ENCODE data around the gene CDK6.

DNA sequence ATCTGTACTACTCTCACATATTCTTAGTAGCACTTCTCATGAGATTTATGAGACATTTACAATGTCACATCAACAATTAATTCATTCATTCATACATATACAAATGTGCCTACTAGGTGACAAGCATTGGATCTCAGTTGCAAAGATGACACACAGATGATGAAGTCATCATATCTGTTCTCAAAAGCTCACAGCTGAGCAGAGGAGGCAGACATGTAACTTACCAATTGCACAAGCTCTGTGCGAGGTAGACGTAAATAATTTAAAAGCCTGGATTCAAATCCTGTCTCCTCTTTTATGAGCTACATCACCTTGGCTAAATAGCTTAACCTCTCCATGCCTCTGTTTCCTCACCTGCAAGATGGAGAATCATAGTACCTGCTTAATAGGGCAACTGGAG is 136.8 kb downstream of the CDK6 start:
- TF ChIP-seq, protein P1, sequence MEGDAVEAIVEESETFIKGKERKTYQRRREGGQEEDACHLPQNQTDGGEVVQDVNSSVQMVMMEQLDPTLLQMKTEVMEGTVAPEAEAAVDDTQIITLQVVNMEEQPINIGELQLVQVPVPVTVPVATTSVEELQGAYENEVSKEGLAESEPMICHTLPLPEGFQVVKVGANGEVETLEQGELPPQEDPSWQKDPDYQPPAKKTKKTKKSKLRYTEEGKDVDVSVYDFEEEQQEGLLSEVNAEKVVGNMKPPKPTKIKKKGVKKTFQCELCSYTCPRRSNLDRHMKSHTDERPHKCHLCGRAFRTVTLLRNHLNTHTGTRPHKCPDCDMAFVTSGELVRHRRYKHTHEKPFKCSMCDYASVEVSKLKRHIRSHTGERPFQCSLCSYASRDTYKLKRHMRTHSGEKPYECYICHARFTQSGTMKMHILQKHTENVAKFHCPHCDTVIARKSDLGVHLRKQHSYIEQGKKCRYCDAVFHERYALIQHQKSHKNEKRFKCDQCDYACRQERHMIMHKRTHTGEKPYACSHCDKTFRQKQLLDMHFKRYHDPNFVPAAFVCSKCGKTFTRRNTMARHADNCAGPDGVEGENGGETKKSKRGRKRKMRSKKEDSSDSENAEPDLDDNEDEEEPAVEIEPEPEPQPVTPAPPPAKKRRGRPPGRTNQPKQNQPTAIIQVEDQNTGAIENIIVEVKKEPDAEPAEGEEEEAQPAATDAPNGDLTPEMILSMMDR (IDR thresholded peaks at IDR 0.05) = no peak
- TF ChIP-seq POLR2A (IDR thresholded peaks at IDR 0.05; ENCODE audit: low read depth) (no peak), EP300 (IDR thresholded peaks at IDR 0.05) (no peak)
